Measurements from ENCODE around the gene ETV3L.

- TF ChIP-seq GLIS3 (CRISPR knock-in tag; IDR thresholded peaks at IDR 0.05) (no peak), CSRNP3 (CRISPR knock-in tag; IDR thresholded peaks at IDR 0.05) (no peak), CREB5 (CRISPR knock-in tag; IDR thresholded peaks at IDR 0.05; ENCODE audit: low read depth) (no peak)
Observed at GRCh38 chr1:157132111-157132510, 32.5 kb upstream of the ETV3L start.

All from SK-N-SH treated with all-trans-retinoic acid at 6 μM for 48 hours (cell line).